Right lobe of liver (tissue), 4 donors: ENCODE data around the gene CREM.
"Not testable (repeated sequence)": the region's sequence is repeated elsewhere in the genome, so short reads cannot be mapped to it uniquely, and the experiment has no call there.

ENCODE experiments used
- POLR2A ChIP-seq: fragments of 450-650 bp; IDR thresholded peaks from one replicate; pipeline ENCODE4 v1.6.1; 2017; ENCODE audit warnings: antibody characterized with exemption, mild to moderate bottlenecking
- TF ChIP-seq, protein P1 (sequence below), 4 donors: fragments of 200-600 bp in 3 of 4; fragments of 450-650 bp in 1 of 4; IDR thresholded peaks; one replicate each; pipeline versions ENCODE4 v1.5.1 to v1.8.0; 2016 to 2022; ENCODE audit warnings: antibody characterized with exemption in 4 of 4, mild to moderate bottlenecking in 2 of 4
- donor health status: DM: no; HTN: no; CAD: no.
- donor health status: DM: no; HTN: no; CAD: no.
- donor health status: DM: no; HTN: yes; CAD: no.

DNA sequence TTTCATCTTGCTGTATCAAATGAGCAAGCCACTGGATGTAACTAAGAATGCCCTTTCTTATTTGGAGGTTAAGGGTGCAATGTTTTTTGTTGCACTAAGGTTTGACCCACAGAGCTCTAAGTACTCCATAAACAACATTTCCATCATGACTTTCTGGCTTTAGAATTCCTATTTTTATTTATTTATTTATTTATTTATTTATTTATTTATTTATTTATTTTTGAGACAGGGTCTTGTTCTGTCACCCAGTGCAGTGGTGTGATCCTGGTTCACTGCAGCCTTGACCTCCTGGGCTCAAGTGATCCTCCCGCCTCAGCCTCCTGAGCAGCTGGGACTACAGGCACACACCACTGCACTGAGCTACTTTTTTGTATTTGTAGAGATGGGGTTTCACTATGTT lies 46.4 kb upstream of the CREM start:
- TF ChIP-seq POLR2A = not testable (repeated sequence)
- TF ChIP-seq, protein P1, sequence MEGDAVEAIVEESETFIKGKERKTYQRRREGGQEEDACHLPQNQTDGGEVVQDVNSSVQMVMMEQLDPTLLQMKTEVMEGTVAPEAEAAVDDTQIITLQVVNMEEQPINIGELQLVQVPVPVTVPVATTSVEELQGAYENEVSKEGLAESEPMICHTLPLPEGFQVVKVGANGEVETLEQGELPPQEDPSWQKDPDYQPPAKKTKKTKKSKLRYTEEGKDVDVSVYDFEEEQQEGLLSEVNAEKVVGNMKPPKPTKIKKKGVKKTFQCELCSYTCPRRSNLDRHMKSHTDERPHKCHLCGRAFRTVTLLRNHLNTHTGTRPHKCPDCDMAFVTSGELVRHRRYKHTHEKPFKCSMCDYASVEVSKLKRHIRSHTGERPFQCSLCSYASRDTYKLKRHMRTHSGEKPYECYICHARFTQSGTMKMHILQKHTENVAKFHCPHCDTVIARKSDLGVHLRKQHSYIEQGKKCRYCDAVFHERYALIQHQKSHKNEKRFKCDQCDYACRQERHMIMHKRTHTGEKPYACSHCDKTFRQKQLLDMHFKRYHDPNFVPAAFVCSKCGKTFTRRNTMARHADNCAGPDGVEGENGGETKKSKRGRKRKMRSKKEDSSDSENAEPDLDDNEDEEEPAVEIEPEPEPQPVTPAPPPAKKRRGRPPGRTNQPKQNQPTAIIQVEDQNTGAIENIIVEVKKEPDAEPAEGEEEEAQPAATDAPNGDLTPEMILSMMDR (IDR thresholded peaks at IDR 0.05) = not testable (repeated sequence)
